Measurements from ENCODE around the gene ACSL4.
"Not testable (repeated sequence)": the region's sequence is repeated elsewhere in the genome, so short reads cannot be mapped to it uniquely, and the experiment has no call there.

DNA sequence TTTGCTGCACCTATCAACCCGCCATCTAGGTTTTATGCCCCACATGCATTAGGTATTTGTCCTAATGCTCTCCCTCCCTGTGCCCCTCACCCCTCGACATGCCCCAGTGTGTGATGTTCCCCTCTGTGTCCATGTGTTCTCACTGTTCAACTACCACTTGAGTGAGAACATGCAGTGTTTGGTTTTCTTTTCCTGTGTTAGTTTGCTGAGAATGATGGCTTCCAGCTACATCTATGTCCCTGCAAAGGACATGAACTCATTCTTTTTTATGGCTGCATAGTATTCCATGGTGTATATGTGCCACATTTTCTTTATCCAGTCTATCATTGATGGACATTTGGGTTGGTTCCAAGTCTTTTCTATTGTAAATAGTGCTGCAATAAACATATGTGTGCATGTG is 95.6 kb downstream of the ACSL4 start:
- TF ChIP-seq, protein P1, sequence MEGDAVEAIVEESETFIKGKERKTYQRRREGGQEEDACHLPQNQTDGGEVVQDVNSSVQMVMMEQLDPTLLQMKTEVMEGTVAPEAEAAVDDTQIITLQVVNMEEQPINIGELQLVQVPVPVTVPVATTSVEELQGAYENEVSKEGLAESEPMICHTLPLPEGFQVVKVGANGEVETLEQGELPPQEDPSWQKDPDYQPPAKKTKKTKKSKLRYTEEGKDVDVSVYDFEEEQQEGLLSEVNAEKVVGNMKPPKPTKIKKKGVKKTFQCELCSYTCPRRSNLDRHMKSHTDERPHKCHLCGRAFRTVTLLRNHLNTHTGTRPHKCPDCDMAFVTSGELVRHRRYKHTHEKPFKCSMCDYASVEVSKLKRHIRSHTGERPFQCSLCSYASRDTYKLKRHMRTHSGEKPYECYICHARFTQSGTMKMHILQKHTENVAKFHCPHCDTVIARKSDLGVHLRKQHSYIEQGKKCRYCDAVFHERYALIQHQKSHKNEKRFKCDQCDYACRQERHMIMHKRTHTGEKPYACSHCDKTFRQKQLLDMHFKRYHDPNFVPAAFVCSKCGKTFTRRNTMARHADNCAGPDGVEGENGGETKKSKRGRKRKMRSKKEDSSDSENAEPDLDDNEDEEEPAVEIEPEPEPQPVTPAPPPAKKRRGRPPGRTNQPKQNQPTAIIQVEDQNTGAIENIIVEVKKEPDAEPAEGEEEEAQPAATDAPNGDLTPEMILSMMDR (IDR thresholded peaks at IDR 0.05 in 8 of 11, conservative IDR thresholded peaks at IDR 0.05 in 3 of 11), result not testable (repeated sequence)
- TF ChIP-seq POLR2A, POLR2AphosphoS5 (IDR thresholded peaks at IDR 0.05): not testable (repeated sequence)
